IMR-90 (cell line): ENCODE data around the gene AATF. TPM values are rescaled to one million over a fixed set of nuclear protein-coding genes. Genes with fewer than 3 reads are reported as not detected.

Source experiments
- ATAC-seq: fragments of 200-7000 bp; cut with Tn5 transposase; 2 replicates; pipeline ENCODE4 v1.9.1; 2020; ENCODE audit warnings: low read depth, mild to moderate bottlenecking, moderate library complexity
- BruUV-seq: library from RNA; stranded (reverse); fragments of 400-500 nt; replicated peaks from 2 replicates; lab custom pipeline; 2021; lab: Mats Ljungman, UMichigan
- CTCF ChIA-PET: fragments of 300-600 bp; formaldehyde crosslinking; extraction: SDS; loops from one replicate; lab custom pipeline; 2021; ENCODE audit warnings: antibody characterized with exemption; lab: Yijun Ruan, JAX
- POLR2A ChIA-PET: fragments of 300-600 bp; sonication (Branson Sonifier 250); formaldehyde crosslinking; loops from one replicate; lab custom pipeline; 2022; ENCODE audit warnings: antibody characterized with exemption; ENCODE audit not compliant: unreplicated experiment; lab: Charles Lee
- DNase-seq: peaks from one replicate; pipeline ENCODE4 v3.0.0; 2013
- H2AFZ ChIP-seq: replicated peaks from 2 replicates; pipeline ENCODE3; 2013; ENCODE audit warnings: low read length, mild to moderate bottlenecking; ENCODE audit not compliant: poor library complexity
- H2AK5ac ChIP-seq: 2 replicates; pipeline ENCODE4 v1.6.1; 2013; ENCODE audit warnings: low read depth, low read length, inconsistent platforms
- H2AK9ac ChIP-seq: replicated peaks from 2 replicates; pipeline ENCODE3; 2013; ENCODE audit warnings: mild to moderate bottlenecking, low read depth, low read length, moderate library complexity; ENCODE audit not compliant: poor library complexity
- H2BK120ac ChIP-seq: 2 replicates; pipeline ENCODE4 v1.6.1; 2013; ENCODE audit warnings: low read depth, low read length, inconsistent platforms
- H2BK15ac ChIP-seq: 3 replicates; pipeline ENCODE4 v1.6.1; 2013; ENCODE audit warnings: low read depth, low read length, inconsistent platforms
- H2BK20ac ChIP-seq: 2 replicates; pipeline ENCODE4 v1.6.1; 2013; ENCODE audit warnings: low read depth, mild to moderate bottlenecking, inconsistent platforms, low read length, moderate library complexity
- H2BK5ac ChIP-seq: 2 replicates; pipeline ENCODE4 v1.6.1; 2013; ENCODE audit warnings: mild to moderate bottlenecking, low read depth, low read length, inconsistent platforms; ENCODE audit not compliant: poor library complexity, severe bottlenecking
- H3K14ac ChIP-seq: replicated peaks from 2 replicates; pipeline ENCODE4 v1.6.1; 2013; ENCODE audit warnings: low read depth, low read length, inconsistent platforms
- H3K18ac ChIP-seq: 2 replicates; pipeline ENCODE4 v1.6.1; 2013; ENCODE audit warnings: low read depth, low read length, control low read depth
- H3K23ac ChIP-seq: 2 replicates; pipeline ENCODE4 v1.6.1; 2013; ENCODE audit warnings: low read depth, low read length, inconsistent platforms
- H3K27ac ChIP-seq: 2 replicates; pipeline ENCODE4 v1.5.1; 2013; ENCODE audit warnings: mild to moderate bottlenecking, control low read depth, low read length; ENCODE audit not compliant: insufficient read depth
- H3K27me3 ChIP-seq: 2 replicates; pipeline ENCODE4 v1.6.1; 2013; ENCODE audit warnings: low read length; ENCODE audit not compliant: control insufficient read depth, insufficient read depth
- H3K36me3 ChIP-seq: 2 replicates; pipeline ENCODE4 v1.6.1; 2013; ENCODE audit warnings: low read length, mixed read lengths; ENCODE audit not compliant: control insufficient read depth, insufficient read depth
- H3K4ac ChIP-seq: 2 replicates; pipeline ENCODE4 v1.6.1; 2013; ENCODE audit warnings: low read depth, low read length, inconsistent platforms
- H3K4me1 ChIP-seq: 2 replicates; pipeline ENCODE4 v1.6.1; 2013; ENCODE audit warnings: low read length, mixed read lengths; ENCODE audit not compliant: control insufficient read depth, insufficient read depth
- H3K4me2 ChIP-seq: 2 replicates; pipeline ENCODE4 v1.6.1; 2013; ENCODE audit warnings: low read depth, mild to moderate bottlenecking, control low read depth, low read length, moderate library complexity
- H3K4me3 ChIP-seq: 2 replicates; pipeline ENCODE4 v1.5.1; 2013; ENCODE audit warnings: low read depth, mild to moderate bottlenecking, control low read depth, low read length, moderate library complexity; ENCODE audit not compliant: insufficient read depth
- H3K56ac ChIP-seq: 2 replicates; pipeline ENCODE4 v1.6.1; 2013; ENCODE audit warnings: low read length, inconsistent platforms; ENCODE audit not compliant: insufficient read depth; ENCODE audit errors: extremely low read depth
- H3K79me1 ChIP-seq, 2 experiments: 2 replicates each; pipeline ENCODE4 v1.6.1; 2013; ENCODE audit warnings: low read length in 2 of 2, inconsistent platforms in 1 of 2, low read depth in 1 of 2
- H3K9ac ChIP-seq: 2 replicates; pipeline ENCODE4 v1.6.1; 2013; ENCODE audit warnings: low read depth, low read length, control low read depth
- H3K9me1 ChIP-seq: 2 replicates; pipeline ENCODE4 v1.6.1; 2013; ENCODE audit warnings: low read length, inconsistent platforms; ENCODE audit not compliant: insufficient read depth
- H3K9me3 ChIP-seq: 2 replicates; pipeline ENCODE4 v1.6.1; 2013; ENCODE audit warnings: low read length; ENCODE audit not compliant: control insufficient read depth, insufficient read depth
- H4K20me1 ChIP-seq: 2 replicates; pipeline ENCODE4 v1.6.1; 2013; ENCODE audit warnings: low read length, inconsistent platforms; ENCODE audit not compliant: insufficient read depth
- H4K5ac ChIP-seq: 2 replicates; pipeline ENCODE4 v1.6.1; 2013; ENCODE audit warnings: mild to moderate bottlenecking, low read depth, low read length, control low read depth
- H4K8ac ChIP-seq, 2 experiments: 2 replicates each; pipeline ENCODE4 v1.6.1; 2013; ENCODE audit warnings: low read depth in 2 of 2, low read length in 2 of 2, control low read depth in 1 of 2, inconsistent platforms in 1 of 2
- H4K91ac ChIP-seq: 2 replicates; pipeline ENCODE4 v1.6.1; 2013; ENCODE audit warnings: low read depth, low read length, inconsistent platforms; ENCODE audit not compliant: insufficient read depth
- CHD1 ChIP-seq: IDR thresholded peaks from 2 replicates; pipeline ENCODE4 v1.6.1; 2012; ENCODE audit warnings: low read depth, low read length, improper control_type of control experiment
- MAFK ChIP-seq: IDR thresholded peaks from 2 replicates; pipeline ENCODE4 v1.6.1; 2012; ENCODE audit warnings: low read depth, low read length, improper control_type of control experiment
- MAZ ChIP-seq: IDR thresholded peaks from 2 replicates; pipeline ENCODE4 v1.6.1; 2012; ENCODE audit warnings: low read depth, mild to moderate bottlenecking, low read length, improper control_type of control experiment, moderate library complexity, borderline replicate concordance
- RCOR1 ChIP-seq: IDR thresholded peaks from 2 replicates; pipeline ENCODE4 v1.6.1; 2012; ENCODE audit warnings: mild to moderate bottlenecking, low read length, improper control_type of control experiment; ENCODE audit not compliant: insufficient replicate concordance
- RFX5 ChIP-seq: IDR thresholded peaks from 2 replicates; pipeline ENCODE4 v1.8.0; 2012; ENCODE audit warnings: low read depth, mild to moderate bottlenecking, low read length, moderate library complexity
- WGBS, 2 experiments: methylation state at CpG; one replicate each; pipeline versions ENCODE4 v1.1.5 to v1.1.7; 2013; ENCODE audit warnings: missing lambda C conversion rate in 2 of 2; ENCODE audit not compliant: insufficient read length in 1 of 2; ENCODE audit errors: extremely low coverage in 2 of 2; 5-methylcytosine and 5-hydroxymethylcytosine counted together
- dilution Hi-C: fragments of 300-500 bp; cut with HindIII; formaldehyde crosslinking; loops from one replicate; pipeline ENCODE4 v1.14.3; 2018; ENCODE audit warnings: low sequenced_read_pairs; ENCODE audit not compliant: unreplicated experiment
- in situ Hi-C: fragments of 300-500 bp; cut with MboI; formaldehyde crosslinking; loops from 3 replicates; pipeline ENCODE4 v1.14.3; 2019; ENCODE audit warnings: low sequenced_read_pairs, inconsistent platforms, mixed read lengths
- intact Hi-C: fragments of 100-400 bp; cut with micrococcal nuclease; formaldehyde crosslinking; loops from 2 replicates; pipeline ENCODE4 v1.10.0; 2022
- polyA plus RNA-seq, 3 experiments: library from polyadenylated mRNA; depleted of rRNA; stranded (reverse); fragments of >200 nt; gene quantifications; 2 replicates each; pipeline ENCODE4 v1.2.3, GENCODE V29; 2012; ENCODE audit warnings: low replicate concordance in 1 of 3
- total RNA-seq: library from RNA; depleted of rRNA; stranded (reverse); fragments of >200 nt; gene quantifications from 2 replicates; pipeline ENCODE4 v1.2.3, GENCODE V29; 2012

Gene AATF
- total and polyA plus RNA-seq, 2 of the 4 experiments (the other 2 are of a cell fraction): 21.0 to 34.8 TPM

GRCh38 chr17:36911001-36911400 is 37.8 kb upstream of the AATF start:
- WGBS, 2 experiments: no CpG with 5 or more reads among the region's 3 CpGs
- no peaks in the 10 kb centered on the region for H3K9me1 ChIP-seq
- H2BK20ac ChIP-seq: no peak overlapping the region
- no peak overlapping the region for H2BK5ac ChIP-seq
- no peak overlapping the region for H3K27ac ChIP-seq
- no peak overlapping the region for H2AK9ac ChIP-seq
- H3K4ac ChIP-seq: no peak overlapping the region
- H2BK15ac ChIP-seq: no peak overlapping the region
- H2BK120ac ChIP-seq: no peak overlapping the region
- ATAC-seq (no peak), DNase-seq (no peak)
- H3K9me3 ChIP-seq: no peaks in the 10 kb centered on the region
- TF ChIP-seq MAZ (no peak), CHD1 (no peak), RFX5 (no peak), MAFK (no peak), RCOR1 (no peak)
- no peak overlapping the region for H4K91ac ChIP-seq
- no peak overlapping the region for H2AFZ ChIP-seq
- no peaks in the 10 kb centered on the region for H3K36me3 ChIP-seq
- no peak overlapping the region for H3K18ac ChIP-seq
- H3K4me2 ChIP-seq: no peak overlapping the region
- dilution Hi-C loops: no loop called here
- no TSS peak for BruUV-seq
- no peak overlapping the region for H4K8ac ChIP-seq
- H2AK5ac ChIP-seq: no peak overlapping the region
- no peak overlapping the region for H3K4me3 ChIP-seq
- ChIA-PET POLR2A (no interaction called here), CTCF (no interaction called here)
- H3K4me1 ChIP-seq: no peaks in the 10 kb centered on the region
- intact Hi-C loops: no loop called here
- in situ Hi-C loops: no loop called here
- no peak overlapping the region for H3K9ac ChIP-seq
- H3K23ac ChIP-seq: no peak overlapping the region
- H3K14ac ChIP-seq: no peak overlapping the region
- H3K79me1 ChIP-seq: no peaks in the 10 kb centered on the region
- H3K27me3 ChIP-seq: peaks cover 22% of the 10 kb centered on the region
- no peak overlapping the region for H4K5ac ChIP-seq
- H3K56ac ChIP-seq: no peak overlapping the region
- no peaks in the 10 kb centered on the region for H4K20me1 ChIP-seq
